Neutrophil (primary cell): ENCODE measurements around the gene ITGAL.

Experiments
- H3K27ac ChIP-seq: fragments of 200-600 bp; sonication (generic); 2 replicates; pipeline ENCODE4 v1.5.1; 2016; ENCODE audit warnings: mild to moderate bottlenecking, moderate library complexity
- H3K27me3 ChIP-seq: fragments of 200-600 bp; sonication (generic); 2 replicates; pipeline ENCODE4 v1.6.0; 2016; ENCODE audit warnings: mild to moderate bottlenecking
- H3K36me3 ChIP-seq: fragments of 200-600 bp; sonication (generic); 2 replicates; pipeline ENCODE4 v1.5.1; 2017
- H3K4me1 ChIP-seq, 2 experiments: fragments of 200-600 bp in 1 of 2; sonication (generic) in 1 of 2; 1 replicate in 1 of 2; 2 replicates in 1 of 2; pipeline versions ENCODE4 v1.5.1 to v1.6.1; 2013 to 2016; ENCODE audit warnings: low read depth in 1 of 2, low read length in 1 of 2, mild to moderate bottlenecking in 1 of 2, moderate library complexity in 1 of 2; ENCODE audit not compliant: control insufficient read depth in 1 of 2, insufficient read depth in 1 of 2
- H3K4me3 ChIP-seq, 2 experiments: fragments of 200-600 bp in 1 of 2; sonication (generic) in 1 of 2; 1 replicate in 1 of 2; 2 replicates in 1 of 2; pipeline ENCODE4 v1.5.1; 2013 to 2016; ENCODE audit warnings: low read depth in 1 of 2, low read length in 1 of 2, mild to moderate bottlenecking in 1 of 2, moderate library complexity in 1 of 2
- H3K9me3 ChIP-seq: fragments of 200-600 bp; sonication (generic); 2 replicates; pipeline ENCODE4 v1.5.1; 2016
- CTCF ChIP-seq: fragments of 200-600 bp; sonication (generic); IDR thresholded peaks from 2 replicates; pipeline ENCODE4 v1.5.1; 2016; ENCODE audit warnings: antibody characterized with exemption

ITGAL gene

GRCh38 chr16:30565526-30565925 is 93.0 kb downstream of the ITGAL start:
- Histone ChIP-seq H3K27ac (no peak overlapping the region), H3K4me1 (peaks cover 28 to 40% of the 10 kb centered on the region in 2 experiments), H3K27me3 (no peaks in the 10 kb centered on the region), H3K4me3 (no peak overlapping the region), H3K9me3 (no peaks in the 10 kb centered on the region), H3K36me3 (no peaks in the 10 kb centered on the region)
- TF ChIP-seq CTCF, result no peak

- Histone ChIP-seq H3K27me3 (no peaks in the 10 kb centered on the region), H3K27ac (no peak overlapping the region), H3K4me3 (no peak overlapping the region), H3K9me3 (no peaks in the 10 kb centered on the region), H3K36me3 (no peaks in the 10 kb centered on the region), H3K4me1 (peaks cover 31 to 43% of the 10 kb centered on the region in 2 experiments)
- no peak for TF ChIP-seq CTCF
These were observed 93.4 kb downstream of the ITGAL start for GRCh38 chr16:30565984-30566383.

GRCh38 chr16:30566531-30566930 is 94.0 kb downstream of the ITGAL start:
- Histone ChIP-seq H3K27me3 (no peaks in the 10 kb centered on the region), H3K9me3 (no peaks in the 10 kb centered on the region), H3K36me3 (no peaks in the 10 kb centered on the region), H3K4me1 (peaks cover 29 to 41% of the 10 kb centered on the region in 2 experiments), H3K4me3 (no peak overlapping the region), H3K27ac (no peak overlapping the region)
- no peak for TF ChIP-seq CTCF

GRCh38 chr16:30567160-30567990 is 94.8 kb downstream of the ITGAL start:
- Histone ChIP-seq H3K36me3 (no peaks in the 10 kb centered on the region), H3K4me1 (peaks cover 27 to 38% of the 10 kb centered on the region in 2 experiments), H3K27me3 (no peaks in the 10 kb centered on the region), H3K4me3 (no peak overlapping the region), H3K9me3 (no peaks in the 10 kb centered on the region), H3K27ac (peak overlapping the region; percentile 43)
- TF ChIP-seq CTCF, result no peak

- no peaks in the 10 kb centered on the region for H3K27me3 ChIP-seq
- no peak overlapping the region for H3K4me3 ChIP-seq
- H3K4me1 ChIP-seq, result peaks cover 31 to 42% of the 10 kb centered on the region in 2 experiments
- peak overlapping the region; percentile 43 for H3K27ac ChIP-seq
- TF ChIP-seq CTCF, result no peak
- H3K9me3 ChIP-seq, result no peaks in the 10 kb centered on the region
- no peaks in the 10 kb centered on the region for H3K36me3 ChIP-seq
These were observed 95.6 kb downstream of the ITGAL start for GRCh38 chr16:30567991-30568638.
